8988T (cell line): ENCODE data around the gene SPARC.
"Not testable (repeated sequence)": the region's sequence is repeated elsewhere in the genome, so short reads cannot be mapped to it uniquely, and the experiment has no call there.

Source experiments
- DNase-seq: peaks from one replicate; pipeline ENCODE4 v3.0.0; 2011

SPARC gene

DNA sequence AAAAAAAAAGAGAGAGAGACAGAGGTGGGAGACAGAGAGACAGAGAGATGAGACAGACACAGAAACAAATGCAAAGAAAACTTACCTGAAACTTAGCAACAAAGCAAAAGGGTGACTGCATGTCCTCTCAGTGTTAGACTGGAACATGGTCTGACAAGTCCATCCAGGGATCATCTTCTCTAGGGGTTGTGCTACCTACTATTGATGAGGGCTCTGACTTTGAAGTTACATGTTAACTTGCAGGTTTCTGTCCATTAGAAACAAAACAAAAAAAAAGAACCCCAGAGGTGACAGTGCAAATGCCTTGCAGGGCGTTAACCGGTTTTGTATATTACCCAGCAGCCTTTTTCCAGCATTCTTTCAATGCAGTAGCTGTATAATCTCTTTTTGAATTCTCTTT is 13.6 kb upstream of the SPARC start:
- DNase-seq, result no peak

DNA sequence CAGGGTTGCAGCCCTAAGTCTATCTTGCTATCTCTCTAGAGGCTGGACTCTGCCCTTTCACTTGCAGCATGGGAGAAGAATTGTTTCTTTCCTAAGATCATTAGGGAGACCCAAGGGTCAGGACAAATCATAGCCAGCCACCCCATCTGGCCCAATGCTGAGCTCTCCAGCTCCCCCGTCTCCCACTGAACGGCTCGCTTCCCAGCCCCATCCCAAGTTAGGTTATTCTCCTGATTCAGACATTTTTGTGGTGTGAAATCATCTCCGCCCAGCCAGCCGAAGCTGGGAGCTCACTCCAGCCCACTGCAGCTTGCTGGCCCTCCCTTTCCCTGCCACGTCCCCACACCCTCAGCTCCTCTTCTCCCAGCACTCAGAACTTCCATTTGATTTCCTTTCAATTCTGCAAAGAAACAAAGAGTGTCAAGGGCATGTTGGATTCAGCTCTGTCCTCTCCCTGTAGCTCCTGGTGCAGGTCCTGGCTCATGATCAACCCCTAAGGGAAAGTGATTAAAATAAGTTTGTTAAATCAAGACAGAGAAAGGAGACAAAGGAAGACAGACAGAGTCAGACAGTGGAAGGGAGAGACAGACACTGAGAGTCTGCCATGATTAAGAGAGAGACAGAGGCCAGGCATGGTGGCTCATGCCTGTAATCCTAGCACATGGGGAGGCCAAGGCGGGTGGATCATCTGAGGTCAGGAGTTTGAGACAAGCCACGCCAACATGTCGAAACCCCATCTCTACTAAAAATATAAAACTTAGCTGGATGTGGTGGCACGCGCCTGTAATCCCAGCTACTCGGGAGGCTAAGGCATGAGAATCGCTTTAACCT is 12.6 kb upstream of the SPARC start:
- DNase-seq, result peak; percentile 61

DNA sequence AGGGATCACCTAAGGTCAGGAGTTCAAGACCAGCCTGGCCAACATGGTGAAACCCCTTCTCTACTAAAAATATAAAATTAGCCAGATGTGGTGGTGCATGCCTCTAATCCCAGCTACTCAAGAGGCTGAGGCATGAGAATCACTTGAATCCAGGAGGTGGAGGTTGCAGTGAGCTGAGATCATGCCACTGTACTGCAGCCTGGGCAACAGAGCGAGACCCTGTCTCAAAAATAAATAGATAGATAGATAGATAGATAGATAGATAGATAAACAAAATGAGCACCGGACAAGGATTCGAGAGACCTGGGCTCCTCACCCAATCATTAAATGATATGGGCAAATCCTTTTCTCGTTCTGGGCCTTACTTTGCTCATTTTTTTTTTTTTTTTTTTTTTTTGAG is 11.4 kb upstream of the SPARC start:
- not testable (repeated sequence) for DNase-seq

DNA sequence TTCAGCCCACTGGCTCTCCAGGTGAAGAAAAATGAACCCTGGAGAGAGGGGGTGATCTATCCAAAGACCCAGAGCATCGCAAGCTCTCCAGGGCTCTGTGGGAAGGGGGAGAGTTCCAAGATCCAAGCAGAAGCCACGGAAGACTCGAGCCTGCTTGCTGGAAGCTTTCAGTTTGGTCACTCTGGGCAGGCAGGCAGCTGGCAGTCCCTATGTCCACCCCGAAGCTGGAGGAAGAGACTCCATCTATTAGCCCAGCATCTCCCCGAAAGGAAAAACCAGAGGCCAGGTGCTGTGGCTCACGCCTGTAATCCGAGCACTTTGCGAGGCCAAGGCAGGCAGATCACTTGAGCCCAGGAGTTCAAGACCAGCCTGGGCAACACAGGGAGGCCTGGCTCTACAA is 10.7 kb upstream of the SPARC start:
- DNase-seq, result no peak

- no peak for DNase-seq
These were observed 9.9 kb upstream of the SPARC start for GRCh38 chr5:151696470-151697061.

- no peak for DNase-seq
These were observed 8.7 kb upstream of the SPARC start for GRCh38 chr5:151695464-151695863.

GRCh38 chr5:151694035-151694485 is 7.3 kb upstream of the SPARC start:
- DNase-seq, result no peak

DNA sequence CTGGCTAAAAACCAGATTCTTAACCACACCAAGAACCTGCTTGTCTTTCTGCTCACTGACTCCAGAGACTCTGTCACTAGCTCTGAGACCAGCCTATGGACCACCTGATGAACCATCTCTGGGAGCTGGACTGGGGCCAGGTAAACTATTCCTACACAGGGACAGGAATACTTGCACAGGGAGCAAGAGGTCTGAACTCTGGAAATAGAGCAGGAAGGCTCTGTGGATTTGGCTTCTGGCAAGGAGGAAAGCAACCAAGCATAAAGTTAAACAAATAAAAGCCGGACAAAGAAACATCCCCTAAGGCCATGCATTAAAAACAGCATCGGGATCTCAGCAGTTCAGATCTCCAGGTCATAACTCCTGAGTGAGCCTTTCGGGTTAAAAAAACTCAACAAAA is 5.6 kb upstream of the SPARC start:
- no peak for DNase-seq

DNA sequence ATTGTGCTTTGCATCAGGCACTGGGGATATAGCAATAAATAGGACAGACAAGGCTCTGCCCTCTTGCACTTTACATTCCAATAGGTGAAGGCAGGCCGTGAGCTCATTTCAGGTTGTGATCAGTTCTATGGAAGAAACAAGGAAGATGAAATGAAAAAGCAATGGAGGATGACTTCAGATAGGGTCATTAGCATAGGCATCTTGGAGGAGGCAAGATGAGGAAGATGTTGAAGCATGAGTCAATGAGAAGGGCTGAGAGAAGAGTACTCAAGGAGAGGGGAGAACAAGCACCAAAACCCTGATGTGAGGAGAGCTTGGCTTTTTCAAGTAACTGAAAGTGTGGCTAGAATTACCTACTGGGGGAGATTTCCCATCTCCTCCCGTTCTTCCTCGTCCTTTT is 5.0 kb upstream of the SPARC start:
- DNase-seq, result no peak

- DNase-seq, result not testable (repeated sequence)
These were observed 2.9 kb upstream of the SPARC start for GRCh38 chr5:151689591-151689990.

GRCh38 chr5:151688436-151688835 is 1.7 kb upstream of the SPARC start:
- DNase-seq, result no peak

- DNase-seq, result no peak
These were observed 704 bp downstream of the SPARC start for GRCh38 chr5:151685749-151686673.

- no peak for DNase-seq
These were observed 1.9 kb downstream of the SPARC start for GRCh38 chr5:151684690-151685361.

GRCh38 chr5:151683986-151684588 is 2.6 kb downstream of the SPARC start:
- no peak for DNase-seq

- no peak for DNase-seq
These were observed 3.3 kb downstream of the SPARC start for GRCh38 chr5:151683444-151683843.

GRCh38 chr5:151682751-151683331 is 3.9 kb downstream of the SPARC start:
- DNase-seq, result no peak

GRCh38 chr5:151682240-151682639 is 4.5 kb downstream of the SPARC start:
- DNase-seq, result no peak

- no peak for DNase-seq
These were observed 5.7 kb downstream of the SPARC start for GRCh38 chr5:151680944-151681427.

GRCh38 chr5:151680156-151680505 is 6.6 kb downstream of the SPARC start:
- not testable (repeated sequence) for DNase-seq

DNA sequence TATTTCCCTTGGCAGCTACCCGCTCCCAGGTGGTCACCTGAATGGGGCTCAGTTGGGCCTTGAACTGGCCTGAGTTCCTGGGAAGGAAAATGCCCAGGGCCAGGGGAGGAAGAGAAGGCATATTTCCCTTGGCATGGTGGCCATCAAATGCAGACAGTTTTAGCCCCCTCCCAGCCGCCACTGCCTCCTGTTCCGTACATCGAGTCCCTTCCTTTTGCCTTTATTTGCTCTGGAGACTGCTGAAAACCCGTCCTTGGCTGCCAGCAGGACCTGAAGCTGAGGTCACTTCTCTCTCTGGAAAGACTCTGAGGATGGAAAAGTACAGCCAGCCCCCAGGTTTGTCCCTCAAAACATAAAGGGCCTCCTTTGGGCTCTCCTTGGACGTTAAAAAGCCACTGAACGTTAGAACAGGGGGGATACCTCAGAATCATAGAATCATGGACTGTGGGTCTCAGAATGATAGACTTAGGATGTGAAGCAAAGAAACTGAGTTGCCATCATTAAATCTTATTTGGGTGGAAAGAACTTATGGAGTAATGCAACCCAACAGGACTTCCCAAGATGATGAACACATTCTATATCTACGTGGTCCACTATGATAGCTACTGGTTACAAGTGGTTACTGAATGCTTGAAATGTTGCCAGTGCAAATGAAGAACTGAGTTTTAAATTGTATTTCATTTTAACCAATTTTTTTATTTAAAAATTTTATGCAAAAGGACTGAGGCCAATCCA is 7.1 kb downstream of the SPARC start:
- DNase-seq, result no peak

GRCh38 chr5:151678713-151679112 is 8.0 kb downstream of the SPARC start:
- DNase-seq, result no peak
